DOHH2 (cell line): Measurements from ENCODE around the gene SCNN1A.

Experiments
- H3F3A ChIP-seq: fragments of 200-600 bp; sonication (generic), shearing (Covaris generic); 2 replicates; pipeline ENCODE4 v1.6.0; 2016; ENCODE audit warnings: antibody characterized with exemption, mild to moderate bottlenecking; ENCODE audit not compliant: control insufficient read depth, insufficient read depth
- H3K27ac ChIP-seq: fragments of 200-600 bp; sonication (generic); 2 replicates; pipeline ENCODE4 v1.5.1; 2014; ENCODE audit warnings: low read depth, mild to moderate bottlenecking, low read length, moderate library complexity
- H3K27me3 ChIP-seq: fragments of 200-600 bp; sonication (generic); 2 replicates; pipeline ENCODE4 v1.6.1; 2014; ENCODE audit warnings: mild to moderate bottlenecking, low read length, mixed read lengths; ENCODE audit not compliant: control insufficient read depth
- H3K36me3 ChIP-seq: fragments of 200-600 bp; sonication (generic); 2 replicates; pipeline ENCODE4 v1.6.1; 2014; ENCODE audit warnings: mild to moderate bottlenecking, low read length, moderate library complexity, mixed read lengths; ENCODE audit not compliant: control insufficient read depth
- H3K4me1 ChIP-seq: fragments of 200-600 bp; sonication (generic); 2 replicates; pipeline ENCODE4 v1.6.1; 2014; ENCODE audit warnings: mild to moderate bottlenecking, low read length, mixed read lengths; ENCODE audit not compliant: control insufficient read depth
- H3K4me2 ChIP-seq: fragments of 200-600 bp; sonication (generic); 2 replicates; pipeline ENCODE4 v1.6.0; 2014; ENCODE audit warnings: mild to moderate bottlenecking, low read length, moderate library complexity
- H3K4me3 ChIP-seq: fragments of 200-600 bp; sonication (generic); 2 replicates; pipeline ENCODE4 v1.5.1; 2014; ENCODE audit warnings: mild to moderate bottlenecking, low read length, mixed read lengths
- H3K79me2 ChIP-seq: fragments of 200-600 bp; sonication (generic); 2 replicates; pipeline ENCODE4 v1.6.1; 2014; ENCODE audit warnings: mild to moderate bottlenecking, low read length, mixed read lengths; ENCODE audit not compliant: control insufficient read depth
- H3K9me2 ChIP-seq: fragments of 200-600 bp; sonication (generic); replicated peaks from 2 replicates; pipeline ENCODE4 v1.6.1; 2014; ENCODE audit warnings: mild to moderate bottlenecking, low read length, mixed read lengths; ENCODE audit not compliant: control insufficient read depth
- H3K9me3 ChIP-seq: fragments of 200-600 bp; sonication (generic); 2 replicates; pipeline ENCODE4 v1.6.1; 2014; ENCODE audit warnings: antibody characterized with exemption, low read length, mixed read lengths; ENCODE audit not compliant: control insufficient read depth, insufficient read depth
- H4K20me1 ChIP-seq: fragments of 200-600 bp; sonication (generic); 2 replicates; pipeline ENCODE4 v1.6.0; 2014; ENCODE audit warnings: low read depth, mild to moderate bottlenecking, antibody characterized with exemption, low read length, moderate library complexity; ENCODE audit not compliant: control insufficient read depth, insufficient read depth
- EZH2phosphoT487 ChIP-seq: fragments of 200-600 bp; sonication (generic); IDR thresholded peaks from 2 replicates; pipeline ENCODE4 v1.6.1; 2017; ENCODE audit warnings: borderline replicate concordance, mild to moderate bottlenecking, antibody characterized with exemption, low read length, moderate library complexity, mixed read lengths
- TF ChIP-seq, protein P1 (sequence below): fragments of 200-600 bp; sonication (generic); IDR thresholded peaks from one replicate; pipeline ENCODE4 v1.5.1; 2014; ENCODE audit warnings: antibody characterized with exemption, mild to moderate bottlenecking, low read depth, low read length; ENCODE audit not compliant: poor library complexity, severe bottlenecking

Gene SCNN1A

DNA sequence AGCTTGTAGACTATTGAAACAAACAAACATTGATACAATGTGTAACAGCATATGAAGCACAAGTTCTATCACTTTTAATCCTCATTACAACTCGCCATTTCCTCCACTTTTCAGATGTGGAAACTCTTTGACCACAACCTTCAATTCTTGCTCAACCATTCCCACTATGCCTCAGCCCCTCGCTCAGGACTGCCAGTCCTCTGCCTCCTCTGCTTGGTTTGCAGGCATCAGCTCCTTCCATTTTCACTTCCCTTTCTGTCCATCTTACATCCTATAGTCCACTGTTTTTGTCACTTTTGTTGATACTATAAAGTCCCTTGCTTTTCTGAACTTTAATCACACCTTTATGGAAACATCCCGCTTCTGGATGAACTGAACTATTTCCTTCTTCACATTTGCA is 41.2 kb upstream of the SCNN1A start:
- Histone ChIP-seq H3K4me1 (peaks cover 11% of the 10 kb centered on the region), H3K4me2 (no peak overlapping the region), H3K9me3 (no peaks in the 10 kb centered on the region), H3K4me3 (no peak overlapping the region), H3K36me3 (no peaks in the 10 kb centered on the region), H3K79me2 (no peaks in the 10 kb centered on the region), H4K20me1 (no peaks in the 10 kb centered on the region), H3F3A (0 out of 2 replicates have a peak, but pooled peaks cover 2% of the 10 kb centered on the region), H3K9me2 (no peaks in the 10 kb centered on the region), H3K27me3 (peaks cover 3% of the 10 kb centered on the region), H3K27ac (no peak overlapping the region)
- no peak for TF ChIP-seq EZH2phosphoT487
- TF ChIP-seq, protein P1, sequence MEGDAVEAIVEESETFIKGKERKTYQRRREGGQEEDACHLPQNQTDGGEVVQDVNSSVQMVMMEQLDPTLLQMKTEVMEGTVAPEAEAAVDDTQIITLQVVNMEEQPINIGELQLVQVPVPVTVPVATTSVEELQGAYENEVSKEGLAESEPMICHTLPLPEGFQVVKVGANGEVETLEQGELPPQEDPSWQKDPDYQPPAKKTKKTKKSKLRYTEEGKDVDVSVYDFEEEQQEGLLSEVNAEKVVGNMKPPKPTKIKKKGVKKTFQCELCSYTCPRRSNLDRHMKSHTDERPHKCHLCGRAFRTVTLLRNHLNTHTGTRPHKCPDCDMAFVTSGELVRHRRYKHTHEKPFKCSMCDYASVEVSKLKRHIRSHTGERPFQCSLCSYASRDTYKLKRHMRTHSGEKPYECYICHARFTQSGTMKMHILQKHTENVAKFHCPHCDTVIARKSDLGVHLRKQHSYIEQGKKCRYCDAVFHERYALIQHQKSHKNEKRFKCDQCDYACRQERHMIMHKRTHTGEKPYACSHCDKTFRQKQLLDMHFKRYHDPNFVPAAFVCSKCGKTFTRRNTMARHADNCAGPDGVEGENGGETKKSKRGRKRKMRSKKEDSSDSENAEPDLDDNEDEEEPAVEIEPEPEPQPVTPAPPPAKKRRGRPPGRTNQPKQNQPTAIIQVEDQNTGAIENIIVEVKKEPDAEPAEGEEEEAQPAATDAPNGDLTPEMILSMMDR = no peak

DNA sequence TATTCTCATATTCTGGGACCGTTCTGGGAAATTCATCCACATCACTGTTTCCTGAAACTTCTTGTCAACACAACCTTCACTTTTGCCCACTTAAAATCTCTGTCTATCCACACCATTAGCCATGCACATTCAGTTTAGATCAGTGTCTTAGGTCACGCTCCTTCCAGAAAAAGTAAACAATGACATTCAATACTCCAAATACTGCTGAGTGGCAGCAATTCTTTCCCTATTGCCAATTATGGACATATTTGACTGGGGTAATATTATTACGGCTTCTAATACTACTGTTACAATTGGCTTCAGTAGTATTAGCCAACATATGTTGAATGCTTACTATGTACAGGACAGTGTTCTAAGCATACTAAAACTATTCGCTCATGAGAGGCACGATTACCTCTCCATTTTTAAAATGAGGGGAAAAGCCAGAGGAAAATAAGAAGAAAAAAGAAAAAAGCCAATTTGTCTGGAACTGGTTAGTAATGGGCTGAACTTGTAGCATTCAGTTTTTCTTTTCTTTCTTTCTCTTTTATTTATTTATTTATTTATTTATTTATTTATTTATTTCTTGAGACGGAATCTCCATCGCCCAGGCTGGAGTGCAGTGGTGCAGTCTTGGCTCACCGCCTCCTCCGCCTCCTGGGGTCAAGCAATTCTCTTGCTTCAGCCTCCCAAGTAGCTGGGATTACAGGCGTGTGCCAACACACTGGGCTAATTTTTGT is 32.0 kb upstream of the SCNN1A start:
- no peaks in the 10 kb centered on the region for H3K9me2 ChIP-seq

DNA sequence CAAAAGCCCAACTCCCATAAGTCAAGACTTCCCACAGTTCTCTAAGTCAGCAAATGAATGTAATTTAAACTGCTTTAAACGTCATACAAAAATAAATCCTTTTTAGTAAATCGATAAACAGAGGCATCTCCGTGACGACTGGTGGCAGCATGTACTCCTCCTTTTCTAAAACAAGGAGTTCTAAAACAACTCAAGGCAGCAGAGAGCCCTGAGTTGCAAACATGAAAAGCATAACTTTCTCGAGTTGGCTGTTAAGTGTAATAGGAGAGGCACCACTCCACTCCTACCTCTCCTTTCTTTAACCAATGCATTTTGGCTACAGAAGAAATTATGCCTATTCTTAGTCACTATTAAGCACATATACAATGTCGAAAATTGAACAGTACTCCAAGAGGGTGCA is 30.6 kb upstream of the SCNN1A start:
- Histone ChIP-seq H3F3A (no peaks in the 10 kb centered on the region), H3K27ac (no peak overlapping the region), H3K4me1 (no peaks in the 10 kb centered on the region), H3K4me3 (no peak overlapping the region), H3K27me3 (peaks cover 12% of the 10 kb centered on the region; the same call in 1 of the 2 replicates), H4K20me1 (no peaks in the 10 kb centered on the region), H3K79me2 (no peaks in the 10 kb centered on the region), H3K4me2 (no peak overlapping the region), H3K9me2 (no peaks in the 10 kb centered on the region), H3K9me3 (no peaks in the 10 kb centered on the region), H3K36me3 (no peaks in the 10 kb centered on the region)
- TF ChIP-seq, protein P1 = no peak
- TF ChIP-seq EZH2phosphoT487 = no peak

More for the DNA sequence above, 32.0 kb upstream of the SCNN1A start:
- Histone ChIP-seq H3K27me3 (peaks cover 12% of the 10 kb centered on the region; the same call in 1 of the 2 replicates), H3F3A (no peaks in the 10 kb centered on the region), H3K36me3 (no peaks in the 10 kb centered on the region), H3K4me2 (no peak overlapping the region), H3K79me2 (no peaks in the 10 kb centered on the region), H3K4me1 (no peaks in the 10 kb centered on the region), H3K4me3 (no peak overlapping the region), H3K9me3 (no peaks in the 10 kb centered on the region), H3K27ac (no peak overlapping the region), H4K20me1 (no peaks in the 10 kb centered on the region)
- no peak for TF ChIP-seq EZH2phosphoT487
- TF ChIP-seq, protein P1 = no peak
